GM04504 (cell line): ENCODE measurements around the gene METTL2A.
"Not testable (repeated sequence)": the region's sequence is repeated elsewhere in the genome, so short reads cannot be mapped to it uniquely, and the experiment has no call there.

Experiments used
- DNase-seq: peaks from one replicate; pipeline ENCODE4 v3.0.0-alpha.2; 2012; ENCODE audit warnings: low read depth

The METTL2A gene, protein sequence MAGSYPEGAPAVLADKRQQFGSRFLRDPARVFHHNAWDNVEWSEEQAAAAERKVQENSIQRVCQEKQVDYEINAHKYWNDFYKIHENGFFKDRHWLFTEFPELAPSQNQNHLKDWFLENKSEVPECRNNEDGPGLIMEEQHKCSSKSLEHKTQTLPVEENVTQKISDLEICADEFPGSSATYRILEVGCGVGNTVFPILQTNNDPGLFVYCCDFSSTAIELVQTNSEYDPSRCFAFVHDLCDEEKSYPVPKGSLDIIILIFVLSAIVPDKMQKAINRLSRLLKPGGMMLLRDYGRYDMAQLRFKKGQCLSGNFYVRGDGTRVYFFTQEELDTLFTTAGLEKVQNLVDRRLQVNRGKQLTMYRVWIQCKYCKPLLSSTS

DNA sequence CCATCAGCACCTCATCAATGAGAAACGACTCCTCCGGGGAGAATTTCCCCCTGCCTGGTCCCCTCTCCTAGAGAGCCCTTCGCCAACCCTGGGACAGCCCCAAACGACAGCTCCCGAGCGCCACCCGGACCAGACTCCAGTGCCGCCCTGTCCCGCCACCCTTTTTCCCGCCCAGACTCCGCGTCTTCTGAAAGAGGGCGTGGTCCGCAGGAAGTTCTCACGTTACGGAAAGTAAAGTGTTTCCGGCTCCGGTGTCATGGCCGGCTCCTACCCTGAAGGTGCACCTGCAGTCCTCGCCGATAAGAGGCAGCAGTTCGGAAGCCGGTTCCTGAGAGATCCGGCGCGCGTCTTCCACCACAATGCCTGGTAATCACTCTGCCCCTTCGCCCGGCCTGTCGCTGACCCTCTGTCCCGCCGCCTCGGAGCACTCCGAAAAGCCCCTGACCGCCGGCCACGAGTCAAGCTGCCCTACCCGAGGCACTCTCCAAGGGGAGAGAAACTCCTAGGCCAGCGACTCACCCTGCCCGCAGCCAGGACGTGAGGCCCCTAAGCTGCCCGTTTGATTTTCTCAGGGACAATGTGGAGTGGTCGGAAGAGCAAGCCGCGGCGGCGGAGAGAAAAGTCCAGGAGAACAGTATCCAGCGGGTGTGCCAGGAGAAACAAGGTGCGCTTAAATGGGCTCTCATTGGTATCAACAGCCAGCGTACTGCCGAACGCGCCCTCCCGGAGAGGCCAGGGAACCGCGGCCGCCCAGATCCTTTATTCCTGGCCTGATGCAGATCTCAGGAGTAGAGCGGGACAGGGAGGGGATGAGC, at the start of gene METTL2A:
METTL2A (plus strand) TSS at position 251 of the 815 bp plus-strand sequence; CDS start at position 257, 6 bp downstream.
- DNase-seq: peak; percentile 48

DNA sequence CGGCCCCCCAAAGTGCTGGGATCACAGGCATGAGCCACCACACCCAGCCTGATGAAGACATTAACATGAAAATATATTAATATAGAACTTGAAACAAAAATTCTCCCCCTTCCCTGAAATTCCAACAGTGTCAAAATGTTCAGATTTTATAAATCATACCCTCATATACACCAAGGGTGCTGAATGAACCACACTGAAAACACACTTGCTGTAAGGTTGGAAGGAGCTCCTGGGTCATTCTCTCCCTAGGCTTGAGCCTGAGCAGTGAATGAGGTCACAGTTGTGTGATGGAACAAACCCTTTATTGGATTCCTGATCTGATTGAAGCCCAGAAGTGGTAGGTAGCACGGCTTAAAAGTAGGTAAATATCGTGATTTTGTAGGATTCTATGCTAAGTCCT, 43.4 kb upstream of the METTL2A start, which contains the start of gene EFCAB3:
EFCAB3 (plus strand) TSS at position 301 of the 400 bp plus-strand sequence. CDS start 2,427 bp downstream, outside the sequence.
- DNase-seq: no peak

DNA sequence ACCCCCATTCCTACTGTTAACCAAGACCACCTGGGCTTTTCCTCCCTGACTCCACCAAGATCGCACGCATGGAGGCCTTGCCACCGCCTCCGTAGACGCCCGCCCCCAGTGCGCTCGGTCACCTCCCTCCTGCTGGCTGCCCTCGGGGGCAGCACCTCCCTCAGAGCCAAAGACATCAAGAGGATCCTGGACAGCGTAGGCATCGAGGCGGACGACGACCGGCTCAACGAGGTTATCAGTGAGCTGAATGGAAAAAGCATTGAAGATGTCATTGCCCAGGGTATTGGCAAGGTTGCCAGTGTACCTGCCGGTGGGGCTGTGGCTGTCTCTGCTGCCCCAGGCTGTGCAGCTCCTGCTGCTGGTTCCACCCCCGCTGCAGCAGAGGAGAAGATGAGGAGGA, 42.1 kb upstream of the METTL2A start:
- DNase-seq: no peak

DNA sequence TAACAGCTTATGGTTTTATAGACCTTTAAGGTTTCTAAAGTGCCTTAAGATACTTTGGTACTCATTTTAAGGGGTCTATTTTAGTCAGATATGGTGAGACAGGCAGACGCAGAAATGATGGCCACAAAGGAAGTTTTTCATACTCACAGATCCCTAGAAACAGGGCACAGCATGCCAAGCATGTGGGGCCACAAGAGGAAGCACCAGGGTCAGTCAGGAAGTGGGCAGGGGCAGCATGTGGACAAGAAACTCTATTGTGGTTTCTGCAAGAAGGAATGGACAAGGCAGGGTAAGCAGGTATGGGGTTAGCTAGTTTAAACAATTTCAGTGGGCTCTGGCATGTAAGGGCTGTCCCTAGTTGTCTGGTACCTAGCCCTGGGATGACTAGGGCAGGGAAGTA, 34.8 kb upstream of the METTL2A start:
- no peak for DNase-seq

DNA sequence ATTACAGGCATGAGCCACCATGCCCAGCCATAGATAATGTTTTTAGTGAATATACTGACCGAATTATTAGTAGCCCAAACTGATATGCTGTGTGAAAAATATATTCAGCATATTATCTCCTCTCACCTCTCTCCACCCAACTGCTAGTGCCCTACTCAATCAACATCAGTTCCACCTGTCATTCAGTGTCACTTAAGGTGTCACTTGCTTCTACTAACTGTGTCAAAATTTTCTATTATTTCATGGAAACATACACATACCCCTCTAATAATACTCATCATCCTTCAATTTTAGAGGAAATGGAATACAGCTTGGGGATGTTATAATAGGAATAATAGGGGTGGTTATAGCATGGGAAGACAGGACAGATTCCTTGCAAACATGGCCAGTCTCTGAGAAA, 30.8 kb upstream of the METTL2A start:
- DNase-seq: no peak

DNA sequence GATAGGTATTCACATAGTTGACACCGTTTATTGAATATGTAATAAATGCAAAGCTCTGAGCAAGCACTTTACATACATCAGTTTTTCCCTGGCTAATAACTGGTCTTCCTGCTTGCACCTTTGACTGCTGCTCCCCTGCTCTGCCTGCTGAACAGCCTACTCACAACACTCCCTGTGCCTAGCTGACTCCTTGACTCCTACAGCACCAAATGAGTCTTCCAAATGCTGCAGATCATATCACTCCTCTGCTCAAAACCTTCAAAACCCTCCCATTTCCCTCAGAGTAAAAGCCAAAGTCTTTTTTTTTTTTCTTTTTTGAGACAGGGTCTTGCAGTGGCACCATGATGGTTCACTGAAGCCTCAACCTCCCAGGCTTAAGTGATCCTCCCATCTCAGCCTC, 24.8 kb upstream of the METTL2A start:
- no peak for DNase-seq

DNA sequence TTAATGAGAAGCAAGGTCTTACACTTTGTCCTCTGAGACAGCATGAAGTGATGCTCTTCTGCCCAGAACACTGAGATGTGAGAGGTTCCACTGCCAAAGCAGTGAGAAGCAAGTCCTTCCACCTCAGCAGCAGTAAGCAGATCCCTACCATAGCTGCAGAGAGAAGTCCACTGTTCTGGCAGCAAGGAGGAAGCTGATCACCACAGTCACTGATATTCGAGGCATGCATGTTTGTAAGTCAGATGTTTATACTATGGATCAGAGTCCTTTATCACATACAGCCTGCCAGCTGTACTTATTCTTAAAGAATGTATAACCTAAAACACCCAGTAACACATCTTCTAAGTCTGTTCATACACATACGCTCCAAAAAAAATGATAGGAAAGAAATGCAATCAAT, 18.2 kb upstream of the METTL2A start:
- no peak for DNase-seq

DNA sequence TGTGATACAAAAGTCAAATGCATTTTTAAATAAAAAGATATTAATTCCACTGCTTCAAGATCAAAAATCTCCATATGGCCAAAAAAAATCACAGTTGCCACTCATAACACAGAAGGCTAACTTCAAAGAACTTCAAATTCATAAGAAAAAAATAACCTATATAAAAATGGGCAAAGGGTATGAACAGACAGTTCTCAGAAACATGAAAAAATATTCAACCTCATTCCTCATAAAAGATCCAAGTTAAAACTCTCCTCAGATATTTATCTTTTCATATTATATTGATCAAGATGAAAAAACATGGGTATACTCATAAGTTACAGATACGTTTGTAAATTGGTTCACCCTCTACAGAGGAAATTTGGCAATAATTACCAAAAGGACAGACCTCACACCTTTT, 10.6 kb upstream of the METTL2A start:
- not testable (repeated sequence) for DNase-seq

DNA sequence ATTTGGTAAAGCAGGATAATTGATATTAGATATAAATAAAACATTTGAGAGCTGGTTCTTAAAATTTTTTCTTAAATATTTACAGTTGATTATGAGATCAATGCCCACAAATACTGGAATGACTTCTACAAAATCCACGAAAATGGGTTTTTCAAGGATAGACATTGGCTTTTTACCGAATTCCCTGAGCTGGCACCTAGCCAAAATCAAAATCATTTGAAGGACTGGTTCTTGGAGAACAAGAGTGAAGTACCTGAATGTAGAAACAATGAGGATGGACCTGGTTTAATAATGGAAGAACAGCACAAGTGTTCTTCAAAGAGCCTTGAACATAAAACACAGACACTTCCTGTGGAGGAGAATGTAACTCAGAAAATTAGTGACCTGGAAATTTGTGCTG, 2.5 kb downstream of the METTL2A start:
- DNase-seq: not testable (repeated sequence)

DNA sequence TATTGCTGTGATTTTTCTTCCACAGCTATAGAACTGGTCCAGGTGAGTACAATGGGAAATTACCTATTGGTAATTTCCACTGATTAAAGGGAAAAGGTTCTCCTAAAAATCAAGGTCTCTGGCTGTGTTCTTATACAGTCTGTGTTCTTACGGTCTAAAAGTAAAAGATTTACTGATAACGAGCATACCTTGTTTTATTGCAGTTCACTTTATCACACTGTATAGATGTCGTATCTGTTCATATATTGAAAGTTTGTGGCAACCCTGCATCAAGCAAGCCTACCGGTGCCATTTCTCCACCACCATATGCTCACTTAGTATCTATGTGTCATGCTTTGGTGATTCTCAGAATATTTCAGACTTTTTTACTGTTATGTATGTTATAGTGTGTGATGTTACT, 11.6 kb downstream of the METTL2A start:
- not testable (repeated sequence) for DNase-seq

DNA sequence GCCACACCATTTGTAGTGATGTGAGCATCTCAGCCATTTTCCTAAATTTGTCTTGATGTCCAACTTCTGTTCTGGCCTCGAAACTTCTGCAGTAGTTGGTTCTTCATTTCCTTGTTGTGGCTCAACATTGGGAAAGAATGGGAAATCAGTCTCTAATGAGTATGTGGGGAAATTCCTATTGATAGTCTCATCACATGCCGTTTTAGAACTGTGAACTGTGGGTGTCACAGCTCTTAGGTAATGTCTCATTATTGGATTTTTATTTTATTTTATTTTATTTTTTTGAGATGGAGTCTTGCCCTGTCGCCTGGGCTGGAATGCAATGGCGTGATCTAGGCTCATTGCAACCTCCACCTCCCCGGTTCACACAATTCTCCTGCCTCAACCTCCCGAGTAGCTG, 17.5 kb downstream of the METTL2A start:
- DNase-seq: not testable (repeated sequence)

DNA sequence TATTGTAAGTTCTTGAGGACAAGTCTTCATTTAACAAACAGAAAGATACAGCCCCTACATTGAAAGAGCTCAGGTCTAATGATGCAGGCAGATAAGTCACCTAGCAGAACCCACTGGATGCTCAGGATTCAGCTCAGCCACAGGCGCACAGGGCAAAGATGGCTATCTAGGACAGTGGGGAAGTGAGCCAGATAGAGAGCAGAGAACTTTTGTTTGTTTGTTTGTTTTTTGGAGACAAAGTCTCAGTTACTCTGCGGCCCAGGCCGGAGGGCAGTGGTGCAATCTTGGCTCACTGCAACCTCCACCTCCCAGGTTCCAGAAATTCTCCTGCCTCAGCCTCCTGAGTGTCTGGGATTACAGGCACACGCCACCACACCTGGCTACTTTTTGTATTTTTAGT, 20.4 kb downstream of the METTL2A start:
- no peak for DNase-seq

DNA sequence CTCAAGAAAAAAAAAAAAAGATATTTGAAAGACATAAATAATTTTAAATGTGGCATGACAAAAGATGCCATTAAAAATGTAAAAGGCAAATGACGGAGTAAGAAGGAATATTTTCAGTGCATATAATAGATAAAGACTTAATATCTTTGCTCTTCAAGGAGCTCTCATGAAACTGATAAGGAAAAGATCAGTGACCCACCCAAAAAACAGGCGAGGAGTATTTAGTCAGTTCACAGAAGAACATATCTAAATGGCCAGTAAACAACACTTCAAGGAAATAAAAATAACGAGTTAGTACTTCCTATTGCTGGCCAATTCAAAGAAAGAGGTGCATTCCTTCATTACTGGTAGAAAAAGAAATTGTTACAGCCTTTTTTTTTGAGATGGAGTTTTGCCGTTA, 22.1 kb downstream of the METTL2A start:
- DNase-seq: not testable (repeated sequence)

DNA sequence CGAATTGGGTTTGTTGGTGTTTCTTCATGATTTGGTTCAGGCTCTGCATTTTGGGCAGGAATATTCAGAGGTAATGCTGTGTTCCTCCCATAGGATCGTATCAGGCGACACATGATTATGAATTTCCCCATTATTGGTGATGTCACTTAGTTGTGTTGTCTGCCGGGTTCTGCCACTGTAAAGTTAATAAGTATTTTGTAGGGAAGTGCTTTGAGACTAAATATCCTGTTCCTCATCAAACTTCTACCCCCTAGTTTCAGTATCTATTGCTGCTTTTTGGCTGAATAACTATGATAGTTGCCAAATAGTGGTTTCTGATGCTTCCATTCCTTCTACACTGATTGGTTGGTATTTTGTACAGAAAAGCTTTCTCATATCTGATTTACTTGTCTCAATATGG, 28.5 kb downstream of the METTL2A start:
- not testable (repeated sequence) for DNase-seq

DNA sequence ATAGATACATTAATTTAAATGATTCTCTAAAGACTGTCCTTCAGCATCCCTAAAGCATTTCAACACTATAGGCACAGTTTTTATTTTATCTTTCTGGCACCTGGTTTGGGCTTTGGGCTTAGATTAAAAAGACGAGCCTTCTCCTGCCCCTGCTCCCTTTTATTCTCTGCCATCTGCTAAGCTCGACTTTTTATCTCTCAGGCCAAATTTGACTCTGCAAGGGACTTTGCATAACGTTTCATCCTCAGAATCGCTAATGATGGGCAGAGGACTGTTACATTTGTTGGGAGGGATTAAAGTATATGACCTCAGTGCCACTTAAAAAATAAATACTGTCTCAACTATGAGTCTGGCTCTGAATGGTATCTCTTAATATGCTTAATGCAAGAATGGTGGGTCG, 29.3 kb downstream of the METTL2A start:
- DNase-seq: not testable (repeated sequence)

DNA sequence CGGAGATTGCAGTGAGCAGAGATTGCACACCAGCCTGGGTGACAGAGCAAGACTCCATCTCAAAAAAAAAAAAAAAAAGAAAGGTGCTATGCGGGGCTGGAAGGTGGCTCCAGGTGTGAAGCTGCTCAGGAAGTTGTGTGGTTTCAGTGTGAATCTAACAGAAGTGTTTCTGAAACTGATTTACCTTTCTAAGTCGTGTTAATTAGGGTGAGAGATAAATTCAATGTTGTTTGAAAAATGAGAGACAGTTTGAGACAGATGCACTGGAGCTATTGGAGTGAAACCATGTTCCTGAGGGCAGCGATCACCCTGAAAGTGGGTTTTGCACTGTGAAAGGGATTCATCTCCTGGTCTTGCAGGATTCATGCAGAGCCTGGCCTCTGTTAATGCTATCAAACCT, 30.0 kb downstream of the METTL2A start:
- not testable (repeated sequence) for DNase-seq

DNA sequence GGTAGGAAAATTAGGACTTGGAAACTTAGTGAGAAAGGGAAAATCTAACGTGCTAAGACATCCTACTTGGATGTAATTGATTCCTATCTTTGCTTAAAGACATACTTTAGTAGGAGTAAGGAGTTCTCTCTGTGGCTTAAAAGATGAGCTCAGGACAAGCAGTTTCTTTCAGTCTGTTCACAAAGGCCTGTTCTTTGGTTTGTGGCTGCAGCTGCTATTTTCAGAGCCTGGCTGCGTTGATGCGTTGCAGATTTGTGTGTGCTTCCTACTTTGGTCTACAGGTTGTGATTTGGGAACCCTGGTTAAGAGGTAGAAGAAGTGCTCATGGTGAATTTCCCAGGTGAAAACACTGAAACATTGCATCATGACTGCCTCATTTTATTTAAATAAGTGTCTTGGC, 30.4 kb downstream of the METTL2A start:
- not testable (repeated sequence) for DNase-seq

DNA sequence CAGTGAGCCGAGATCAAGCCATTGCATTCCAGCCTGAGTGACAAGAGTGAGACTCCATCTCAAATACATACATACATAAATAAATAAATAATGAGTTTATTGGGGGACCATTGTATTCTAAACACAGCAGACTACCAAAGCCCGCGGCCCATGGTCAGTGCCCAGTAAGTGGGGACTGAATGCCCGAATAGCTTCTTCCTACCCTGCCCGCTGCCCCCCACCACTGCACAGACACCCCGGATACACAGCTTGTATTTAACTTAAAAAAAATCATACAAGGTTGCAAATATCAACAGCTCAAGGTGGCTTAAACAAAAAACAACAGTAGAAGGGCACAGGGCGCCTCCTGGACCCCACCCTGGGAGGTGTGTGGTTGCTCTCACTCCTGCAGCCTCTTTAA, 32.3 kb downstream of the METTL2A start:
- DNase-seq: no peak

DNA sequence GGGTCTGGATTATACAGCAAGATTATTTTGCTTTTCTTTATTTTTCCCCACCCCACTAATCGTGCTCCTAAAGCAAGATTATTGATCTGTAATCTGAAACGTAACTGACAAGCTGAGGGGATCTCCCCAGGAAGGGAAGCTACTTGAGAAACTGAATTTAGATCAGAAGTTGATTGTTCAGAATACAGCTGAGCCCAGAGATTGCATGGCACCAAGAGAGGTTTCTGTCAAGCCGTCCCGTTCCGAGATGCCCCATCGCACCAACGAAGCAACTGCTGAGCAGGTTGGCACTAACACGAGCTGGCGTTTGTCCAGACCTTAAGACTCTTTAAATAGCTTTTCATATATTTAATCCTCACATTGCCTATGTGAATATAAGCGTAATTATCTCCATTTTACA, 34.8 kb downstream of the METTL2A start:
- DNase-seq: not testable (repeated sequence)

DNA sequence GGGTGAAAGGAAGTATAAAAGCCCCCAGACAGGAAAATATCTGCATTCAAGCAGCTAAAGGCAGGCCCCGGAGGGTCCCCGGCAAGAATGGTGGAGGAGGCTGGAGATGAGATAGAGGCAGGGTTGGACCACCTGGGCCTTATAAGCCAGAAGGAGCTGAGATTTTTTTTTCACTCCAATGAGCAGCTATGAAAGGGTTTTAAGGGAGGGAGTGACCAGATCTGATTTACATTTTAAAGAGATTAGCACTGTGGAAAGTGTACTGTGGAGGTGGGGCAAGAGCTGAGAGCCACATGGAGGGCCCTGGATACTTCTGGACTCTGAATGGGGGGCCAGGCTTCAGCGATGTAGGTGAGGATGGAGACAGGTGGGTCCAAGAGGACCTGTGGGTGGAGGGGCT, 40.7 kb downstream of the METTL2A start:
- DNase-seq: not testable (repeated sequence)

DNA sequence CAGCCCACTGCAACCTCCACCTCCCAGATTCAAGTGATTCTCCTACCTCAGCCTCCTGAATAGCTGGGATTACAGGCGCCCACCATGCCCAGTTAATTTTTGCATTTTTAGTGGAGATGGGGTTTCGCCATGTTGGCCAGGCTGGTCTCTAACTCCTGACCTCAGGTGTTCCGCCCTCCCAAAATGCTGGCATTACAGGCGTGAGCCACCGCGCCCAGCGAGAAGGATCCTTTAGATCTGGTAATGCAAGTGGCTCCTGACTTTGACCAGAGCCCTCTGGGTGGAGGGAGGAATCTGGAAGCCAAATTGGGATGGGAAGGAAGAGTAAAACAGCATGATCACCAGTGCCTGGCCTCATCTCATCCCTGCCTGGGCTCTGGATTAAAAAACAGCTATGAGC, 41.6 kb downstream of the METTL2A start:
- DNase-seq: not testable (repeated sequence)

DNA sequence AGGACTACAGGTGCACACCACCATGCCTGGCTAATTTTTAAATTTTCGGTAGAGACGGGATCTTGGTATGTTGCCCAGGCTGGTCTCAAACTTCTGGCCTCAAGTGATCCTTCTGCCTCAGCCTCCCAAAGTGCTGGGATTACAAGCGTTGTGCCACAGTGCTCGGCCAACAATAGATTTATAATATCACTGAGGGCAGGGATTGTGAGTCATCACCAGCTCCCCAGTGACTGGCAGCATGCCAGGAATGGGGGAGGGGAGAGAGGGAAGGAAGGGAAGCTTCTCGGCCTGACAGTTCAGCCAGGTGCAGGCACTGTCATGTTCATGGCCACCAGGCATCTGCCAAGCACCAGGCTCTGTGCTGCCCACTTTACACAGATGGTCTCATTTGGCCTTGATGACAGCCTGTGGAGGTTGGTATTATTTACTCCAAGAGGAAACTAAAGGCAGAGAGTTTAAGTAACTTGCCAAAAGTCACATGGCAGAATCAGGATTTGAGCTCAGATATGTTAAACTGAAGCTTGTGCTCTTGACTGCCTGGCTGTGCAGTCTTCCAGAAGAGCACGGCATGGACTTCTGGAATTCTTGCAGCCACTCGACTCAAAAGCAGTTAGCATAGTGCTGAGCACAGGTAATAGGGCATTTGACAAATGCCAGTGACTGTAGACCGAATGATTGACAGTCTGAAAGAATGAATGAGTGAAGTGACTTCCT, 47.1 kb downstream of the METTL2A start:
- not testable (repeated sequence) for DNase-seq
